Measurements from ENCODE around the gene SMARCC2. TPM values are rescaled to one million over a fixed set of nuclear protein-coding genes. Genes with fewer than 3 reads are reported as not detected.

SMARCC2 gene
- total RNA-seq, 4 donors from 2014 or later: 34.1 to 56.9 (median 49.4) TPM

- no peak for TF ChIP-seq POLR2A (IDR thresholded peaks at IDR 0.05)
- TF ChIP-seq CTCF (IDR thresholded peaks at IDR 0.05 in 4 of 5, conservative IDR thresholded peaks at IDR 0.05 in 1 of 5): peak; percentile 76 to 85 (median 77)
- peak; percentile 25 to 36 for ATAC-seq
- no peaks in the 10 kb centered on the region for H3K9me3 ChIP-seq
- peak overlapping the region in 1 of 4 donors; percentile 4 for H3K27ac ChIP-seq
- intact Hi-C loops (cut with DNase I; ENCODE audit: low total_unique reads) (loop anchor here (1.0 kb wide), 2 partner anchors 31 to 107 kb away; partner anchors contain the start of genes CS and NABP2), in situ Hi-C loops (cut with MboI; ENCODE audit: low sequenced_read_pairs in 4 of 4) (loop anchor here in 3 of 4 donors (5.0 to 25.0 kb wide), 3 partner anchors 34 to 272 kb away; partner anchors contain the start of genes SPRYD4 (in 3 of the 3) and MIP (in 1 of the 3))
- no peaks in the 10 kb centered on the region for H3K36me3 ChIP-seq
- H3K27me3 ChIP-seq: no peaks in the 10 kb centered on the region
- peaks cover 7 to 13% of the 10 kb centered on the region in 2 donors for H3K4me1 ChIP-seq
- H3K4me3 ChIP-seq: no peak overlapping the region
- DNase-seq: peak; percentile 33 to 65
These were observed 3.8 kb upstream of the SMARCC2 start for GRCh38 chr12:56193025-56193578.

- ATAC-seq: no peak
- Histone ChIP-seq H3K36me3 (no peaks in the 10 kb centered on the region), H3K4me3 (no peak overlapping the region), H3K9me3 (no peaks in the 10 kb centered on the region), H3K4me1 (peaks cover 12 to 18% of the 10 kb centered on the region in 2 donors), H3K27me3 (no peaks in the 10 kb centered on the region), H3K27ac (no peak overlapping the region)
- in situ Hi-C loops (cut with MboI; ENCODE audit: low sequenced_read_pairs in 4 of 4) (loop anchor here in 3 of 4 donors (5.0 to 25.0 kb wide), 3 partner anchors 35 to 272 kb away; partner anchors contain the start of genes SPRYD4 (in 3 of the 3) and MIP (in 1 of the 3)), intact Hi-C loops (cut with DNase I; ENCODE audit: low total_unique reads) (no loop called here)
- TF ChIP-seq POLR2A (IDR thresholded peaks at IDR 0.05): no peak
- no peak for TF ChIP-seq CTCF (IDR thresholded peaks at IDR 0.05 in 4 of 5, conservative IDR thresholded peaks at IDR 0.05 in 1 of 5)
- DNase-seq: no peak
These were observed 3.3 kb upstream of the SMARCC2 start for GRCh38 chr12:56192582-56192981.

GRCh38 chr12:56190695-56191155, 1.4 kb upstream of the SMARCC2 start:
- no peak for ATAC-seq
- Histone ChIP-seq H3K4me3 (peak overlapping the region; percentile 76 to 88 (median 79)), H3K27ac (peak overlapping the region; percentile 89 to 94 (median 94)), H3K27me3 (no peaks in the 10 kb centered on the region), H3K36me3 (peaks cover 0 to 4% of the 10 kb centered on the region in 2 donors), H3K4me1 (peaks cover 16 to 28% of the 10 kb centered on the region in 2 donors), H3K9me3 (no peaks in the 10 kb centered on the region)
- TF ChIP-seq CTCF (IDR thresholded peaks at IDR 0.05 in 4 of 5, conservative IDR thresholded peaks at IDR 0.05 in 1 of 5) (no peak), POLR2A (IDR thresholded peaks at IDR 0.05) (no peak)
- no peak for DNase-seq
- in situ Hi-C loops (cut with MboI; ENCODE audit: low sequenced_read_pairs in 4 of 4) (loop anchor here in 3 of 4 donors (5.0 to 25.0 kb wide), 3 partner anchors 37 to 274 kb away; partner anchors contain the start of genes SPRYD4 (in 3 of the 3) and MIP (in 1 of the 3)), intact Hi-C loops (cut with DNase I; ENCODE audit: low total_unique reads) (loop anchor here (1.0 to 2.0 kb wide), 2 partner anchors 66 to 274 kb away; no protein-coding TSS in a partner anchor)

- Histone ChIP-seq H3K4me1 (peaks cover 16 to 28% of the 10 kb centered on the region in 2 donors), H3K27ac (peak overlapping the region; percentile 89 to 94 (median 94)), H3K4me3 (peak overlapping the region; percentile 76 to 88 (median 79)), H3K27me3 (no peaks in the 10 kb centered on the region), H3K36me3 (peaks cover 0 to 10% of the 10 kb centered on the region in 2 donors), H3K9me3 (no peaks in the 10 kb centered on the region)
- ATAC-seq (peak; percentile 40 to 60), DNase-seq (peak; percentile 32 to 68)
- TF ChIP-seq CTCF (IDR thresholded peaks at IDR 0.05 in 4 of 5, conservative IDR thresholded peaks at IDR 0.05 in 1 of 5): no peak
- TF ChIP-seq POLR2A (IDR thresholded peaks at IDR 0.05): no peak
- in situ Hi-C loops (cut with MboI; ENCODE audit: low sequenced_read_pairs in 4 of 4): loop anchor here (5.0 to 25.0 kb wide), 5 partner anchors 37 to 275 kb away; partner anchors contain the start of genes ESYT1 (in 3 of the 4), SPRYD4 (in 3 of the 4) and MIP (in 1 of the 4)
- intact Hi-C loops (cut with DNase I; ENCODE audit: low total_unique reads): loop anchor here (1.0 to 2.0 kb wide), 4 partner anchors 31 to 275 kb away; partner anchors contain the start of gene MYL6
These were observed 823 bp upstream of the SMARCC2 start for GRCh38 chr12:56189918-56190694.
